HUDEP-2 (cell line): Measurements from ENCODE around the gene DCBLD2.

Source experiments
- DNase-seq, 76 experiments: peaks; one replicate each; lab custom pipeline; 2025; ENCODE audit not compliant: unreplicated experiment in 76 of 76; lab: John Stamatoyannopoulos, UW

Gene DCBLD2

GRCh38 chr3:98772022-98772421, 129.5 kb downstream of the DCBLD2 start:
- DNase-seq: no peak

- no peak for DNase-seq
Observed at GRCh38 chr3:98770261-98771039, 131.0 kb downstream of the DCBLD2 start.

GRCh38 chr3:98769448-98769847, 132.0 kb downstream of the DCBLD2 start:
- DNase-seq: no peak

- no peak for DNase-seq
Observed at GRCh38 chr3:98768961-98769360, 132.5 kb downstream of the DCBLD2 start.

GRCh38 chr3:98766924-98767323, 134.6 kb downstream of the DCBLD2 start:
- no peak for DNase-seq

- DNase-seq: no peak
Observed at GRCh38 chr3:98765721-98766120, 135.8 kb downstream of the DCBLD2 start.

GRCh38 chr3:98764472-98764884, 137.0 kb downstream of the DCBLD2 start:
- DNase-seq: no peak

GRCh38 chr3:98763819-98764418, 137.6 kb downstream of the DCBLD2 start:
- DNase-seq: no peak

- DNase-seq: peak in 3 of 76 experiments; percentile 3 to 23 (median 5)
Observed at GRCh38 chr3:98763076-98763475, 138.4 kb downstream of the DCBLD2 start, which contains the start of gene ST3GAL6. ST3GAL6 (plus strand) TSS chr3:98763340; CDS start chr3:98768441, 5,101 bp downstream.

- DNase-seq: peak in 4 of 76 experiments; percentile 4 to 38 (median 12)
Observed at GRCh38 chr3:98761643-98762229, 139.8 kb downstream of the DCBLD2 start.

- DNase-seq: no peak
Observed at GRCh38 chr3:98759629-98760028, 141.9 kb downstream of the DCBLD2 start.

GRCh38 chr3:98755601-98756000, 145.9 kb downstream of the DCBLD2 start:
- no peak for DNase-seq

GRCh38 chr3:98754483-98754882, 147.0 kb downstream of the DCBLD2 start:
- no peak for DNase-seq

- no peak for DNase-seq
Observed at GRCh38 chr3:98750276-98750919, 151.1 kb downstream of the DCBLD2 start.

- DNase-seq: no peak
Observed at GRCh38 chr3:98746882-98747281, 154.6 kb downstream of the DCBLD2 start.

- DNase-seq: no peak
Observed at GRCh38 chr3:98746122-98746521, 155.4 kb downstream of the DCBLD2 start.
